Natural killer cell treated with Interleukin-12 subunit alpha and Interleukin-12 subunit beta and Interleukin-15 and Interleukin-18, amount 100 ng/mL, for 72 hours (primary cell): ENCODE results near the gene SMIM32. TPM values are rescaled to one million over a fixed set of nuclear protein-coding genes. Genes with fewer than 3 reads are reported as not detected.

ENCODE experiments used
- ATAC-seq, 2 donors: fragments of 150-1000 bp; cut with Tn5 transposase in 1 of 2; sonication (Bioruptor Pico), chemical (Tn5 transposase) in 1 of 2; 2 replicates each; pipeline ENCODE4 v1.10.0; 2021
- DNase-seq: peaks from one replicate; pipeline ENCODE4 v3.0.0; 2022; ENCODE audit warnings: low spot score
- H3K27ac Mint-ChIP-seq, 2 donors: 1 replicate in 1 of 2; 2 replicates in 1 of 2; pipeline ENCODE4 v1.8.0; 2022; ENCODE audit warnings: mixed read lengths in 2 of 2, mild to moderate bottlenecking in 1 of 2, moderate library complexity in 1 of 2
- H3K27me3 Mint-ChIP-seq, 2 donors: 1 replicate in 1 of 2; 2 replicates in 1 of 2; pipeline ENCODE4 v1.8.0; 2022; ENCODE audit warnings: mixed read lengths in 2 of 2
- H3K36me3 Mint-ChIP-seq: one replicate; pipeline ENCODE4 v1.8.0; 2022; ENCODE audit warnings: mixed read lengths
- H3K4me1 Mint-ChIP-seq, 2 donors: 1 replicate in 1 of 2; 2 replicates in 1 of 2; pipeline ENCODE4 v1.8.0; 2022; ENCODE audit warnings: low read depth in 2 of 2, mixed read lengths in 2 of 2, mild to moderate bottlenecking in 1 of 2
- H3K4me3 Mint-ChIP-seq: one replicate; pipeline ENCODE4 v1.8.0; 2022; ENCODE audit warnings: mixed read lengths
- H3K9me3 Mint-ChIP-seq: 2 replicates; pipeline ENCODE4 v1.8.0; 2022; ENCODE audit warnings: mixed read lengths
- total RNA-seq, 2 donors: library from RNA; stranded (reverse); gene quantifications; one replicate each; pipeline ENCODE4 v1.2.3, GENCODE V29; 2022

Gene SMIM32
- total RNA-seq, 2 donors from 2014 or later, result not detected

- no peak for ATAC-seq
- no peaks in the 10 kb centered on the region for H3K9me3 Mint-ChIP-seq
Measured at GRCh38 chr5:136201870-136202269, 8.9 kb upstream of the SMIM32 start.

GRCh38 chr5:136200761-136201160 is 7.8 kb upstream of the SMIM32 start:
- Mint-ChIP-seq H3K9me3 (no peaks in the 10 kb centered on the region), H3K4me1 (no peaks in the 10 kb centered on the region), H3K27me3 (peaks cover 20 to 27% of the 10 kb centered on the region in 2 donors), H3K36me3 (no peaks in the 10 kb centered on the region), H3K4me3 (no peak overlapping the region), H3K27ac (no peak overlapping the region)
- no peak for ATAC-seq
- DNase-seq, result no peak

More at GRCh38 chr5:136201870-136202269, 8.9 kb upstream of the SMIM32 start:
- no peak for DNase-seq
- no peak overlapping the region for H3K4me3 Mint-ChIP-seq
- peaks cover 20 to 22% of the 10 kb centered on the region in 2 donors for H3K27me3 Mint-ChIP-seq
- no peak overlapping the region for H3K27ac Mint-ChIP-seq
- H3K4me1 Mint-ChIP-seq, result no peaks in the 10 kb centered on the region
- no peaks in the 10 kb centered on the region for H3K36me3 Mint-ChIP-seq

- DNase-seq, result no peak
- Mint-ChIP-seq H3K4me3 (no peak overlapping the region), H3K27ac (no peak overlapping the region), H3K9me3 (no peaks in the 10 kb centered on the region), H3K36me3 (no peaks in the 10 kb centered on the region), H3K4me1 (no peaks in the 10 kb centered on the region), H3K27me3 (peaks cover 22 to 27% of the 10 kb centered on the region in 2 donors)
- ATAC-seq, result no peak
Measured at GRCh38 chr5:136200130-136200529, 7.2 kb upstream of the SMIM32 start.

- Mint-ChIP-seq H3K4me3 (no peak overlapping the region), H3K4me1 (no peaks in the 10 kb centered on the region), H3K27ac (no peak overlapping the region), H3K27me3 (peaks cover 23 to 28% of the 10 kb centered on the region in 2 donors), H3K36me3 (no peaks in the 10 kb centered on the region), H3K9me3 (no peaks in the 10 kb centered on the region)
- ATAC-seq, result peak in 1 of 2 donors; percentile 3
- DNase-seq, result no peak
Measured at GRCh38 chr5:136199408-136199807, 6.4 kb upstream of the SMIM32 start.

GRCh38 chr5:136198453-136198852 is 5.5 kb upstream of the SMIM32 start:
- H3K4me1 Mint-ChIP-seq, result no peaks in the 10 kb centered on the region
- no peak overlapping the region for H3K4me3 Mint-ChIP-seq
- ATAC-seq, result no peak
- H3K9me3 Mint-ChIP-seq, result no peaks in the 10 kb centered on the region
- no peak for DNase-seq
- peaks cover 25 to 36% of the 10 kb centered on the region in 2 donors for H3K27me3 Mint-ChIP-seq
- no peaks in the 10 kb centered on the region for H3K36me3 Mint-ChIP-seq
- H3K27ac Mint-ChIP-seq, result no peak overlapping the region

GRCh38 chr5:136197462-136198142 is 4.6 kb upstream of the SMIM32 start:
- DNase-seq, result no peak
- Mint-ChIP-seq H3K27me3 (peaks cover 24 to 36% of the 10 kb centered on the region in 2 donors), H3K36me3 (no peaks in the 10 kb centered on the region), H3K9me3 (no peaks in the 10 kb centered on the region), H3K4me3 (no peak overlapping the region), H3K4me1 (no peaks in the 10 kb centered on the region), H3K27ac (no peak overlapping the region)
- ATAC-seq, result no peak

GRCh38 chr5:136195971-136196820 is 3.2 kb upstream of the SMIM32 start:
- H3K36me3 Mint-ChIP-seq, result no peaks in the 10 kb centered on the region
- no peak overlapping the region for H3K4me3 Mint-ChIP-seq
- no peaks in the 10 kb centered on the region for H3K9me3 Mint-ChIP-seq
- ATAC-seq (no peak), DNase-seq (no peak)
- peaks cover 5 to 6% of the 10 kb centered on the region in 2 donors for H3K4me1 Mint-ChIP-seq
- H3K27me3 Mint-ChIP-seq, result peaks cover 20 to 32% of the 10 kb centered on the region in 2 donors
- no peak overlapping the region for H3K27ac Mint-ChIP-seq

GRCh38 chr5:136194576-136194975 is 1.6 kb upstream of the SMIM32 start:
- Mint-ChIP-seq H3K9me3 (no peaks in the 10 kb centered on the region), H3K4me3 (no peak overlapping the region), H3K36me3 (no peaks in the 10 kb centered on the region), H3K27ac (no peak overlapping the region), H3K27me3 (peaks cover 22 to 34% of the 10 kb centered on the region in 2 donors), H3K4me1 (peaks cover 5 to 6% of the 10 kb centered on the region in 2 donors)
- DNase-seq, result no peak
- ATAC-seq, result no peak

GRCh38 chr5:136193322-136193935 is 467 bp upstream of the SMIM32 start:
- Mint-ChIP-seq H3K36me3 (no peaks in the 10 kb centered on the region), H3K4me3 (no peak overlapping the region), H3K27ac (no peak overlapping the region), H3K27me3 (peaks cover 22 to 34% of the 10 kb centered on the region in 2 donors), H3K9me3 (no peaks in the 10 kb centered on the region), H3K4me1 (peaks cover 5 to 6% of the 10 kb centered on the region in 2 donors)
- DNase-seq, result no peak
- ATAC-seq, result peak; percentile 3 to 32

- ATAC-seq (peak in 1 of 2 donors; percentile 21), DNase-seq (no peak)
- H3K36me3 Mint-ChIP-seq, result peaks cover 9% of the 10 kb centered on the region
- peaks cover 22% of the 10 kb centered on the region in 2 donors for H3K27me3 Mint-ChIP-seq
- no peak overlapping the region for H3K4me3 Mint-ChIP-seq
- no peaks in the 10 kb centered on the region for H3K9me3 Mint-ChIP-seq
- H3K27ac Mint-ChIP-seq, result no peak overlapping the region
- peaks cover 11 to 13% of the 10 kb centered on the region in 2 donors for H3K4me1 Mint-ChIP-seq
Measured at GRCh38 chr5:136192015-136192525, 892 bp downstream of the SMIM32 start.

GRCh38 chr5:136191304-136192014 is 1.5 kb downstream of the SMIM32 start:
- Mint-ChIP-seq H3K4me1 (peaks cover 11 to 13% of the 10 kb centered on the region in 2 donors), H3K27ac (no peak overlapping the region), H3K36me3 (peaks cover 9% of the 10 kb centered on the region), H3K9me3 (no peaks in the 10 kb centered on the region), H3K4me3 (no peak overlapping the region), H3K27me3 (peaks cover 20 to 22% of the 10 kb centered on the region in 2 donors)
- DNase-seq (peak; percentile 47), ATAC-seq (no peak)

GRCh38 chr5:136190904-136191303 is 2.1 kb downstream of the SMIM32 start:
- H3K4me1 Mint-ChIP-seq, result peaks cover 11 to 13% of the 10 kb centered on the region in 2 donors
- H3K4me3 Mint-ChIP-seq, result no peak overlapping the region
- ATAC-seq, result no peak
- no peak for DNase-seq
- no peaks in the 10 kb centered on the region for H3K9me3 Mint-ChIP-seq
- peaks cover 9% of the 10 kb centered on the region for H3K36me3 Mint-ChIP-seq
- no peak overlapping the region for H3K27ac Mint-ChIP-seq
- H3K27me3 Mint-ChIP-seq, result peaks cover 17 to 20% of the 10 kb centered on the region in 2 donors

GRCh38 chr5:136190091-136190720 is 2.8 kb downstream of the SMIM32 start:
- Mint-ChIP-seq H3K27ac (no peak overlapping the region), H3K9me3 (no peaks in the 10 kb centered on the region), H3K4me1 (peaks cover 11 to 13% of the 10 kb centered on the region in 2 donors), H3K27me3 (peaks cover 17 to 19% of the 10 kb centered on the region in 2 donors), H3K4me3 (no peak overlapping the region), H3K36me3 (peaks cover 13% of the 10 kb centered on the region)
- DNase-seq, result no peak
- no peak for ATAC-seq
